NCI-H2171 (cell line): Measurements from ENCODE around the gene FNTB.

Experiments
- DNase-seq: peaks from one replicate; lab custom pipeline; 2025; lab: John Stamatoyannopoulos, UW

FNTB gene, protein sequence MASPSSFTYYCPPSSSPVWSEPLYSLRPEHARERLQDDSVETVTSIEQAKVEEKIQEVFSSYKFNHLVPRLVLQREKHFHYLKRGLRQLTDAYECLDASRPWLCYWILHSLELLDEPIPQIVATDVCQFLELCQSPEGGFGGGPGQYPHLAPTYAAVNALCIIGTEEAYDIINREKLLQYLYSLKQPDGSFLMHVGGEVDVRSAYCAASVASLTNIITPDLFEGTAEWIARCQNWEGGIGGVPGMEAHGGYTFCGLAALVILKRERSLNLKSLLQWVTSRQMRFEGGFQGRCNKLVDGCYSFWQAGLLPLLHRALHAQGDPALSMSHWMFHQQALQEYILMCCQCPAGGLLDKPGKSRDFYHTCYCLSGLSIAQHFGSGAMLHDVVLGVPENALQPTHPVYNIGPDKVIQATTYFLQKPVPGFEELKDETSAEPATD

GRCh38 chr14:64986648-64987437 lies at the start of gene FNTB:
Gene FNTB, plus strand, starts transcription at chr14:64986895. Its CDS starts 59 bp downstream, at chr14:64986954.
- peak; percentile 99 for DNase-seq

GRCh38 chr14:64937171-64937820 lies 49.4 kb upstream of the FNTB start:
- peak; percentile 35 for DNase-seq

GRCh38 chr14:64937821-64938193 lies 48.9 kb upstream of the FNTB start:
- DNase-seq = no peak

- no peak for DNase-seq
Measured at GRCh38 chr14:64938972-64939816, 47.5 kb upstream of the FNTB start.

GRCh38 chr14:64939817-64940190 lies 46.9 kb upstream of the FNTB start:
- no peak for DNase-seq

DNA sequence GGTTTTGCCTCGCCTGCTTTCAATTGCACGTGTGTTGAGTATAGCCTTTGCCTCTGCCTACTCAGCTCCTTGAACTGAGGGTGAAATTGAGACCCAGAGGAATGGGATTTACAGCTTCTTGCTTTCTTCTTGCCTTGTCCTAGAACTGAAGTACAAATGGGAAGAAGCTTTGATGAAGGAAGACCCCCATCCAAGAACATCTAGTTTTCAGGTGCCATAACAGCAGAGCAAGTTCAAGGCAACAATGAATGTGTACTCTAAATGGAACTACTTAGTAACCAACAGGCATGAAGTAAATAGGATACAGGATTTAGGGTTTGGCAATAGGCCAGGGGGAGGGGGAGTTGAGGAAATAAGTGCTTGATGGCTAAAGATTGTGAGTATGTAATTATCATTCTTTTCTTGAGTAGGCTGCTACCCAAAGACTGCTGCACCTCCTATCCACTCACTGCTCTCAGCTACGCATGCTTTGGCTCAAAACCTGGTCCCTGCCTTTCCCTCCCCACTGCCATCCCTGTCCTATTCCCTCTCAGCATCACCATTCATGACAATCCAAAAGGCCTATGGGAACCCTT lies 46.3 kb upstream of the FNTB start:
- no peak for DNase-seq

GRCh38 chr14:64942531-64943111 lies 44.1 kb upstream of the FNTB start, which contains the start of gene GPX2:
Gene GPX2, minus strand, starts transcription at chr14:64942745. Its CDS starts 19 bp downstream, at chr14:64942726.
- peak; percentile 90 for DNase-seq

- no peak for DNase-seq
Measured at GRCh38 chr14:64943556-64943955, 43.1 kb upstream of the FNTB start.

DNA sequence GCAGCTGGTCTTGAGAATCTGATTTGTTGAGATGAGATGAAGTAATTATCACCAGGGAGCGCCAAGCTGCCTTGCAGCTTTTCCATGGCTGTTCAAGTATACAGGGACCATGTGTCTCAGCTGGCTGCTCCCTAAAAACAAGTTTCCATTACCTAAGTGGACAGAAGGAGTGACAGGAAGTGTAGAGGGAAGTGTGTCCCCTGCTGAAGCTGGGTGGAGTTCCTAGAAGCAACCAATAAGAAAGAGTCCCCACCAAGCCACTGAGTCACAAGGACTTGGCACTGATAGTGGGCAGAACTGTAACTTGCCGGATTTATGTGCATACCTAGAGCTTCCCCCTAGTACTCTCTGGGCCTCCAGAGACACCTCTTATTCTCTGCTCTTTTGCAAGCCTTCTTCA lies 42.7 kb upstream of the FNTB start:
- peak; percentile 19 for DNase-seq

GRCh38 chr14:64944861-64945260 lies 41.8 kb upstream of the FNTB start:
- no peak for DNase-seq

DNA sequence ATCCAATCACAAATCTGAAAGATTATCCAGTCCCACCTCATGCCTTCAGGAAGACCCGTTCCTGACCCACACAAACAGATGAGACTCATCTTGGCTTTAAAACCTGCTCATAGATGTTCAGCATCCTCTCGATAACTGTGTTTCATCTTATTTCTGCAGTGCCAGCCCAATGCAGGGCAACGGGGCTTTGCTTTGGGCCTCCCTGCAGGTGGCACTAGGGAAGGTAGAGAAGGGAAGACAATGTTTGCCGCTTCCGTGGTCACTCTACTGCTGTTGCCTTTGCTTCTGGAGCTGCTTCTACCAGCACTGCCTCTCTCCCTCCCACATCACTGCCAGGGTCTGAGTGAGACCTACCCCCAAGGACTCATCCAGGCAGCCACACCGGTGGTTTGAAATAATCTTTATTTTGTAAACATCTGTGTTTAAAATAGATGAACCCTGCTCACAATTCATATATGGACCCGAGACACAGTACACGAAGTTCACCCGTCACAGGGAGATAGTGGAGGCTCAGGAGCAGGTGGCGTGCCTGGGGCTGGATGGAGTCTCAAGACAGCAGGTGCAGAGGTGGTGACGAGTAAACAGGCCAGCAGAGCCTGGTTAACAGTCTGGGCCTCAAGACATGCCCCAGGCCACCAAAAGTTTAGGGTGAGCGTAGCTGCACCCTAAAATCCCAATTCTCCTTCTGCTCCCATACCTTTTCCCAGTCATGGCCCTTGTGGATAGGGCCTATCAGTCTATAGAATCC lies 41.1 kb upstream of the FNTB start:
- DNase-seq = no peak

DNA sequence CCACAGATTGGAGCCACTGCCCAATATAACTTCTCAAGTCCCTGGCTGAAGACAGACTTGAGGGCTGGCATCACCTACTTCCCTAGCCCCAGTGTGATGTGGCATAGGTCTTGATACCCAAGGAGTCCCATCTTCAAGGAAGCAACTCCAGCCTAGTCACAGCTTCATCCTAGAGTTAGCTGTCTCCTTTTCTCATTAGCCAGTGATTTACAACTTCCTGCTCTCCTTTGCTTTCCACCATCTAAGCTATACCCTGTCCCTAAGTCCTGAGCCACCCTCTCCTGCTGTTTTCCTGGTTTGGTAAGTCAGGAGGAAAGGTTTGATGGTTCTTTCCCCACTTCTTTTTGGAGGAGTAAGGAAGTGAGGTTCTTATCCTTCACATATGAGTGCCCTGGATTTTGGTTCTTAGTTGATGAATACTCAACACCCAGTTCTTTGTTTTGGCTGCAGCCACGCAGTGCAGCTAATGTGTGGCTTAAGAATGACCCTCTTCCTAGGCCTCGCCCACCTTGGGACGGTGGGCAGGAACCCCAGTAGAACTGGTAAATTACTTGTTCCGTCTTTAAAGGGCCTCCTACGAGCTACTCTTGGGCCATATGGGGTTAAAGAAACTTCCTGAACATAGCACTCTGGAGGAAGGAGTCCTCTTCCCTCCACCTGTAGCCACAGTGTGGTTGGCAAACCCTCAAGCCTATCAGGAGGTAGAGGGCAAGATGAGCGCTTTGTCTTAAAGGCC lies 40.2 kb upstream of the FNTB start:
- no peak for DNase-seq

DNA sequence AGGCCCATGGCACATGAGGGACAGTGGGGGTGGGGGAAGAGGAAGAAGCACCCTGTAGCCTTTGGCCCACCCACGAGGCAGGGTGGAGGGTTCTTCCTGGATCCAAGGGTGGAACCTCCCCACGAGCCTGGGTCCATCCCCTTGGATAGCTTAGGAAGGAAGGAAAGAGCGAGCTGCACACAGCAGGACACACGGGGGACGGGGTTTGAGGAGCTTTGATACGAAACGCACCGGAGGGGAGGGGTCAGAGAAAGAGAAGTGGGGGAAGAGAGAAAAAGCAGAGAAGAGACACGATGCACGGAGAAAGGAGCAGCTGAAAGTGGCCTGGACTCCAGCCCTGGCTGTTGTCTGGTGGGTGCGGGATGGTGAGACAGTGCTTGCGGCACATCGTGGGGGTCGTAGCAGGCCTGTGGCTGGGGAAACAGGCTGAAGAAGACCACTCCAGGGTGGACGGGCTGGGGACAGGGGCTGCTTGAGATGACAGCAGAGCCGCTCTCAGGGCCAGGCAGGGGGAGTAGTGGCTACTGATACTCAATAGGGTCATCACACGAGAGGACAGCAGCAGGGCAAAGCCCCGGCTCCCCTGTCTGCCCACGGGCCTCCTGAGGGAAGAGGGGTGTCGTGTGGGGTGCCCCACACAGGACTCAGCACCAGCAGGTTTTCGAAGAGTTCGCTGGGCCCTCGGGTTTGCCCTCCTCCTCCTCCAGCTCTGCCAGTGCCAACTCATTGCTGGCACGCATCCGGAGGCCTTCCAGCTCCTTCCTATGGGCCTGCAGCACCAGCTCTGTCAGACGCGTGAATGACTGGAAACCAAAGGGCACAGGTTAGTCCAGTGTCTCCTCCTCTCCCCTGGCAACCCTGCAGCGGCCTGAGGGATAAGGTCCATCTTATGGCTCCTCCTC lies 38.7 kb upstream of the FNTB start:
- no peak for DNase-seq

DNA sequence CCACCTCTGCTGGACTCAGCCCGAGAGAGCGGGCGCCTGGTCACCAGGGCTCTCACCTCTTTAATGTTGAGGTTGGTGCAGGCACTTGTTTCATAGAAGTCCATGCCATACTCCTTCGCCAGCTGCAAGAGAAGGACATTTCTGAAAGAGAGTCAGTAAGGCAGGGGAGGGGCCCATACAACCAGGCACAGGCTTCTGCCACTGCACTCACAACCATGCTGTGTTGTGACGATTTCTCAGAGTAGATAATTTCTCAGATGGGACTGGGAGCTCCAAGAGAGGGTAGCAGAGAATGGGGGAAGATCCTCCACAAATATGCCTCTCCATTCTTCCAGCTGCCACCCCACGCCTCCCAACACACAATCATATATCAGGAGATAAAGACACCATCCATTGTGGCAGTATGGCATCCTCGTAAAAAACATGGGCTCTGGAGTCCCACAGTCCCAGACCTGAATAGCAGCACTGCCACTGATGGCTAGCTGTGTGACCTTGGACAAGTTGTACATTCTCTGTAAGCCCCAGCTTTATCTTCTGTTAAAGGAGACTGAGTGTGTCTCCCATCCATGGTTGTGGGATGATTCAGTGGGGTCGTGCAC lies 38.0 kb upstream of the FNTB start:
- DNase-seq = no peak

- no peak for DNase-seq
Measured at GRCh38 chr14:64950889-64951288, 35.8 kb upstream of the FNTB start.

GRCh38 chr14:64951291-64951690 lies 35.4 kb upstream of the FNTB start:
- no peak for DNase-seq

GRCh38 chr14:64951724-64952123 lies 35.0 kb upstream of the FNTB start:
- no peak for DNase-seq
